Activated CD8-positive, alpha-beta memory T cell treated with anti-CD3 and anti-CD28 coated beads for 36 hours (primary cell): ENCODE results near the gene SEPTIN2. TPM values are rescaled to one million over a fixed set of nuclear protein-coding genes. Genes with fewer than 3 reads are reported as not detected.
"Not testable (repeated sequence)": the region's sequence is repeated elsewhere in the genome, so short reads cannot be mapped to it uniquely, and the experiment has no call there.

ENCODE experiments used
- CTCF ChIA-PET: fragments of 350-600 bp; sonication (Branson Sonifier 250); formaldehyde crosslinking; loops from one replicate; lab custom pipeline; 2021; ENCODE audit warnings: antibody characterized with exemption; lab: Charles Lee
- POLR2A ChIA-PET: fragments of 350-600 bp; sonication (Branson Sonifier 250); formaldehyde crosslinking; loops from one replicate; lab custom pipeline; 2021; ENCODE audit warnings: antibody characterized with exemption; lab: Charles Lee
- total RNA-seq, 2 experiments: library from RNA; stranded (reverse); gene quantifications; one replicate each; pipeline ENCODE4 v1.2.3, GENCODE V29; 2021

The SEPTIN2 gene
- total RNA-seq, 2 experiments from 2014 or later = 276 to 296 TPM

DNA sequence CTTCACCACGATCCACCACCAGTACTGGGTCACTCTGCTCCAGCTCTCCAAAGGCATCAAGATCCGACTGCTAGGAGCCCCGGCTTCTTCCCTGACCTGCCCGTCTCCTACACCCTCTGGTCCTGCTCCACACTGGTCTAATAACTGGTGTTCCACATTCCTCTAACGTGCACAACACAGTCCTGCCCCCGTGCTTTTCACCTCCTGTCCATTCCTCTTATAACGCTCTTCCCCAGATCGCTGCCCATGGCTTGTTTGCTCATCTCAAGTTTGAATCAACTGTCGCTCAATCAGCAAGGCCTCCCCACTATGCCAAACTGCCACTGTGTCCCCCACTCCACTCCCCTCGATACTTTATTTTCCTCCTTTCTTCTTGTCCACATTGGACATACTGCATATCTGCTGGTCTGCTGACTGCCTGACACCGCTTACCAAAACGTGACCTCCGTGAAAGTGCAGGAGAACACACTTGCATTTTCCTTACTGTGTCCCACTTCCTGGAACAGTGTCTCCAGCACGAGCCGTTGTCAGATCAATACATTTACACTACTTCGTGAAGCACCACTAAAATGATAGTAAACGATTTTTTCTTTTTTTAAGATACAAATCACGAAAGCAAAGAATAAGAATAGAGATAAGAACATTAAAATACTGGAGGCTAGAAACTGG, 6.8 kb upstream of the SEPTIN2 start:
- CTCF ChIA-PET = no interaction called here
- POLR2A ChIA-PET = no interaction called here

DNA sequence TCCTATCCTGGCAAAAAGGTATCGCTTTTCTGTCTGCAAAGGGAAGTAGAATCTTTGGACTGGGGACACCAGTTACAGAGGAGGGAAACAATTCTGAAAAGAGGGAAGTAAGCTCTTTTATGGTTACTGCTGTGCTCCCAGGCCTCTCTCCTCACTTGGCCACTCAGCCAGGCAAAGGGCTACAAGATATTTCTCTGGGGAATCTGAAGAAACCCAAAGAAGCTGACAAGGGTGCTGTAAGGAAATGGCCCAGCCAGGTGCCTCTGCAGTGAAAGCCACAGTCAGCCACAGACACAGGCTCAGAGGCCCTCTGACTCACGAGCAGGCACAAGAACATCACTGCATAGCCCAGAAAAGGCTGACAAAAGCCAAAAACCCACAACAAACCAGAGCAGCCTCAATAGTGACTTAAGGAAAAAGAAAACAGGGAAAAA, 6.0 kb upstream of the SEPTIN2 start:
- ChIA-PET CTCF (no interaction called here), POLR2A (no interaction called here)

DNA sequence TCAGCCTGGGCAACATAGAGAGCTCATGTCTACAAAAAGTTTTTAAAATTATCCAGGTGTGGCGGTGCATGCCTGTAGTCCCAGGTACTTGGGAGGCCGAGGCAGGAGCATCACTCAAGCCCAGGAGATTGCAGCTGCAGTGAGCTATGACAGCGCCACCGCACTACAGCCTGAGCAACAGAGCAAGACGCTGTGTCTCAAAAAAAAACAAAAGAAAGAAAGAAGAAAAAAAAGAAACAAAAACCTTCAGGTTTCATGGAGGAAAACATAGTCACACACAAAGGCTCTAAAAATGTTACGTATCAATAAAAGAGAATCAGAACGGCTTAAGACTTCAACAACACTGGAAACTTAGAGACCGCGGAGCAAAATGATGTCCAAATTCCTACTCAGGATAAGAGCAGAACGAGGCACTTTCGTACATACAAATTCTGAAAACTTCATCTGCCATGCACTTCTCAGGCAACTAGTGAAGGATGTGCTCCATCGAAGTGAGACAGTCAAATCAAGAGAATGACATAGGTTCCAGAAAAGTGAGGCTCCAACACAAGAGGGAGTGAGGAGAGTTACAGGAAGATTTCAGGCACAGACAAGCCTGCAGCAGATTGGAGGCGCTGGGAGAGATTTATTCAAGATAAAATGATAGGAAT, 4.7 kb upstream of the SEPTIN2 start:
- CTCF ChIA-PET = no interaction called here
- POLR2A ChIA-PET = no interaction called here

DNA sequence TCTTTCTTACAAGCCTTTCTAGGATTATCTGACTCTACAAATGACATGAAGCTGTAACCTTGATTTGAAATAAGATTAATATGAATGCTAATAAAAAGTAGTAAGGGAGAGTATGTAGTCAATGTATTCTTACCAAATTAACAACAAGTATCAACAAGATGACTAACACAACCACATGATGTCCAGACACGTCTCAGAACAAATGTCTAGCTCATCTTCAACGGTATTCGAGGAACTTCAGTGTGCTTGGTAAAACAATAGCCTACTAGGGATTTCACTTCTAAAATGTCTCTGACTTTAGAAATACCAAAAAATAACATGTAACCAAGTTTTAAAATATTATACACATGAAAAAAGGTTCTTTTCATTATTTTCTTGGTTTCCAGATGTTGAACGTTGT, 3.6 kb upstream of the SEPTIN2 start:
- CTCF ChIA-PET = no interaction called here
- POLR2A ChIA-PET = interaction anchor here (0.6 kb wide), 1 partner anchor 13 kb away, joined by 10 read pairs; no protein-coding TSS in a partner anchor

DNA sequence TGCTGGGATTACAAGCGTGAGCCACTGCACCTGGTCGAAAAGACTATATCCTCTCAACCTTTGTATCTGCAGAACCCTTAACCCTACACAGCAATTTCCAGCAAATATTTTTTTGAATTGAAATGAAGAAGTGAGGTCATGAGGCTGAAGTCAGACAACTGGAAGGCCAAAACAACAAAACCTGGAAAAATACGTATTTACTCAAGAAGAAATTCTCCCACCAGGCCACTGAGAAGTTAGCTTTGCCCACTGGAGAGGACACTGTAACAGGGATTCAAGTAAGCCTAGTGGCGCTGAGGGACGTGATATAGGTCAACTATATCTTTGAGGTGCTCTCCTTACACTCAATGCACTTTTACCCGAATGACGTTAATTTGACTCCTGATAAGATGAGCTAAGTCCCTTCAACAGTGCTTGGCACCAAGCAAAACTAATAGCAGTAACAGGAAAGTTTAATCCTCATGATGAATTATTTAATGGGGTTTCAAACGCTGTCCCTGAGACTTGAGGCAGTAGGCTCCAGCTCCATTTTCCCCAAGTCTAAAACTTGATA, 2.1 kb upstream of the SEPTIN2 start:
- ChIA-PET CTCF (interaction anchor here (1.3 kb wide), 1 partner anchor 32 kb away, joined by 3 read pairs; no protein-coding TSS in a partner anchor), POLR2A (interaction anchor here (0.6 to 1.4 kb wide), 2 partner anchors 9 to 39 kb away, joined by 3 to 4 read pairs; no protein-coding TSS in a partner anchor)

DNA sequence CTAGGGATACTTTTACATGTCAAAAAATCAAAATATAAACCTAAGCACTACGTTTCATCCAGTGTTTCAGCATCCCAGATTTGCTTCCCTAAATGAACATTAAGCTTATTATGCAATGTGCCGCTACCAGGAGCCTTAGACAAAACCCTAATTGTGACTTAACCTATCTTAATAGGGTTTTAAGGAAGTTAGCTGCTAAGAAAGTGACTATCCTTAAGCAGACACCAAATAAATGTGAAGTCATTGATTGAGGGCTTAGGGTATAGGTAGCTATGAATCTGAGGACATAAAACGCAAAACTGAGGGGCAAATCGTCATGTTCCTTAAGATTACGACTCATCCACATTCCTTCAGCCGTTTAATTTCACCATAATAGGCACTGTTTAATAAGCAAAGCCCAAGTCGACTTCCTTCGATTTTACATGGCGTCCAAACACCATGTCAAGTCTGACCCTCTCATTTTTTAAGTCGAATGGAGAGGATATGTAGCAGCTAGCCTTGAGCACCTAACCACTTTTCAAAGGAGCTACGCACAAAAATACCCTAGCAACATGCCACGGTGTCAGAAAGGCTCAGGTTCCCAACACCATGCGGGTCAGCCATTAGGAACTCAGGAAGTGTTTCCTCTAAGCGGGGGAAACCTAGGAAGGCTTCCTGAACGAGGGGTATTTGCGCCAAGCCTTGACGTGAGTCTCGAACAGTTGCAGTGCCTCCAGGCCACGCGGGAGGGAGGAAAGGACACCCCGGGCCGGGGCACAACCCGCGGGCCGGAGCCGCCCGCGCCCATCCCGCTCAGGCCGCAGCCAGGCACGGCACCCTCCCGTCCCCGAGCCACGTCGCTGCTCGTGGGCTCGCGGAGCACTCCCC, 1.3 kb upstream of the SEPTIN2 start:
- POLR2A ChIA-PET = interaction anchor here (0.6 to 1.8 kb wide), 4 partner anchors 8 to 96 kb away, joined by 3 to 4 read pairs (median 4); no protein-coding TSS in a partner anchor
- CTCF ChIA-PET = interaction anchor here (1.0 to 1.3 kb wide), 2 partner anchors 31 to 374 kb away, joined by 3 read pairs; no protein-coding TSS in a partner anchor

DNA sequence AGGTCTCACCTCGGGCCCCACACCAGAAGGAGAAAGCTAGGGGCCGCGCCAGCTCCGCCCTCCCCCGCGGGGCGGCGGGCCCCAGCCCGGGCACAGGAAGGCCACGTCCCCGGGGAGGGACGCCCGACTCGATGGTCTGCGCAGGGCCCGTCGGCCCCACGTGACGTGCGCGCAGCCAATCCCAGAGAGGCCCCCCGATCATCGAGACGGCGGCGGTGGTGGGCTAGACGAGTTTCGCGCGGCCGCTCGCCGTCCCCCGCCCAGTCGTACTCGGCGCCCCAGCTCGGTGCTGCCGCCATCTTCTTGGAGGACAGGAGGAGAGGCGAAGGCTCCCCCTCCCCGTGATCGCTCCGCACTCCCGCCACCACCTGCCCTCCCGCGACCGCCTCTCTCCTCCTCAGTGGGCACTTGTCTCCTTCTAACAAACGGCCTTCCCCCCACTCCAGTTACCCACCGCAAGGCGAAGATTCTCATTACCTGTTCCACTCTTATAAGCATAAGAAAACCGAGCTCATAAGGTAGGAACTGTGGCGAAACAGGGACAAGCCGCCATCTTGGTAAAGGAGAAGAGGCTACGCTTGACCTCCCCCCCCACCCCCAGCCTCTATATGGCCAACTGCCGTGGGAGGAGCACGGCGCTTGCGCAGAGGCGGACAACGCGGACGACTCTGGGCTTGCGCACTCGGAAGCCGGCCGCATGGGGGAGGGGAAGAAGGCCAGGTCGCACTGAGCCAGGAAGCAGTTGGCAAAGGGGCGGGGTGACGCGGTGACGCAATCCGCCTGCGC, 439 bp upstream of the SEPTIN2 start, which contains the start of gene HDLBP:
Gene HDLBP (minus strand): TSS at position 580 of the 786 bp plus-strand sequence. CDS start 48,803 bp downstream, outside the sequence.
- ChIA-PET CTCF (interaction anchor here (0.6 to 1.3 kb wide), 4 partner anchors 17 to 373 kb away, joined by 3 to 4 read pairs (median 3); partner anchors contain the start of gene THAP4), POLR2A (interaction anchor here (0.9 to 1.8 kb wide), 4 partner anchors 40 to 164 kb away, joined by 3 to 4 read pairs (median 3); no protein-coding TSS in a partner anchor)

DNA sequence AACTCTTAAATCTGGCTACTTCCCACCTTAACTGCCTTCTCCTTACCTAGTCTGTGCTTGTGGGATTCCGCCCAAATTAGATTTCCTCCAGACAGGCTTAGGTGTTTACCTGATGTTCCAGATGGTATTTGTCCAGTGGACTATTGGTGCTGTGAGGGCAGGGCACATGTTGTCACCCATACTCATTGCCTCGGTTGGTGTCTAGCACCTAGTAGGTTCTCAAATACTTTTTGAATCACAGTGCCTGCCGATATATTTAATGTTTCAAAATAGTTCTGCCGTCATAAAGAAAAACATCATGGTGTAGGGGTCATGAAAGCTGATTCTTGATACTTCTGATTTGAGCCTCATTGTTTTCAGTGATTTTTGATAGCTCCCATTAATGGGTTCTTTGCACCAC, 1.1 kb downstream of the SEPTIN2 start:
- POLR2A ChIA-PET = interaction anchor here (0.9 kb wide), 1 partner anchor 215 kb away, joined by 5 read pairs; the partner anchor contains the start of gene MTERF4

DNA sequence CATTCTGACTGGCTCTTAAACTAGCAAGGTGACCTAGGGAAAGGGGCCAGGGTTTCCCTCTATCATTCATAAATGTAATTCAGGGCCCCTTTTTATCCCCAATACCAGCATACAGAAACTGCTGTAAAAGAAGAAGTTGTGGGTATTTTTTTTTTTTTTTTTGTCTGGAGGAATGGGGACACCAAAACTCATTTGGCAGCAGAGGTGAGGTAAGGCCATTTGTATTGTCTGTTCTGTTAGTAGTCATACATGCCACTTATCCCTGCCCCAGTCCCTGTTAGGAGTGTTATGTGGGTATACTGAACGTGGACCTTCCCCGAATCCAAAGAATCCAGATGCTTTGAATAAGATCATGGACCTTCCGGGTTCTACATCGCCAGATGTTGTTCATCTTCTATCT, 1.7 kb downstream of the SEPTIN2 start:
- CTCF ChIA-PET = no interaction called here
- POLR2A ChIA-PET = no interaction called here

More for the DNA sequence above, 1.1 kb downstream of the SEPTIN2 start:
- CTCF ChIA-PET = no interaction called here

DNA sequence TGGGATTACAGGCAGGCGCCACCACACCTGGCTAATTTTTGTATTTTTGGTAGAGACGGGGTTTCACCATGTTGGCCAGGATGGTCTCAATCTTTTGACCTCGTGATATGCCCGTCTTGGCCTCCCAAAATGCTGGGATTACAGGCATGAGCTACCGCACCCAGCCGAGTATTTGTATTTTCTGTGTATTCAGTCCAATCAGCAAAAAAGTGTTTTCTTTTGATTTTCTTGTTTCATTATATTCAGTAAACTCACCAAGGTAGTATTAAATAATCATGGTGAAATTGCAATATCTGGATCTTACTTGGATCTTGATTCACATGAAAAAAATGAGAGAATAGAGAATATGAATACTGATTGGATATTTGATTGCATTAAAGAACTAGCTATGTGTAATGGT, 3.1 kb downstream of the SEPTIN2 start:
- CTCF ChIA-PET = interaction anchor here (1.1 kb wide), 1 partner anchor 18 kb away, joined by 3 read pairs; no protein-coding TSS in a partner anchor
- POLR2A ChIA-PET = not testable (repeated sequence)

DNA sequence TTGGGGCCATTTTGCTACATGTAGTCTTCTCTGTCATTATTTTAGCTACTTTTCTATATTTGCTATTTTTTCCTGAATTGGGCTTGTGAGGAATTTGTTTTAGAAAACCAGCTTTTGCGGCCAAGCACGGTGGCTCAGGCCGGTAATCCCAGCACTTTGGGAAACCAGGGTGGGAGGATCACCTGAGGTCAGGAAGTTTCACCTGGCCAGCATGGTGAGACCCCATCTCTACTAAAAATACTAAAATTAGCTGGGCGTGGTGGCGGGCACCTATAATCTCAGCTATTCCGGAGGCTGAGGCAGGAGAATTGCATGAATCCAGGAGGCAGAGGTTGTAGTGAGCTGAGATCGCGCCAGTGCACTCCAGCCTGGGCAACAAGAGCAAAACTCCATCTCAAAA, 4.7 kb downstream of the SEPTIN2 start:
- POLR2A ChIA-PET = no interaction called here
- CTCF ChIA-PET = no interaction called here

DNA sequence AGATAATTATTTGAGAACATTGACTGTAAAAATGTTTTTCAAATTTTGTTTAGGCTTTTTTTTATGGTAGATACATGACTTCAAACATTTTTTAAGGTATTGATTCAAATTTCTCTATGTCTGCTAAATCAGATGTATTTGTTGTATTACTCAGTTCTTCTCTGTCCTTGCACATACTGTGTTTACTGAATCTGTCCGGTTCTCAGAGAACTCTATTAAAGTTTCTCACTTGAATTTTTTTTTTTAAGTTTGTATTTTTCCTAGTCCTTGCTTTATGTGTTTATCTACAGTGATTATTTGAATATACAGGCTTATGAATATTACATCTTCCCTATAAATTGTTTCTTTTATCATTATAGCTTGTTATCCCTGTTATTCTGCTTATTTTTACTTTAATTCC, 5.3 kb downstream of the SEPTIN2 start:
- CTCF ChIA-PET = no interaction called here
- POLR2A ChIA-PET = no interaction called here

DNA sequence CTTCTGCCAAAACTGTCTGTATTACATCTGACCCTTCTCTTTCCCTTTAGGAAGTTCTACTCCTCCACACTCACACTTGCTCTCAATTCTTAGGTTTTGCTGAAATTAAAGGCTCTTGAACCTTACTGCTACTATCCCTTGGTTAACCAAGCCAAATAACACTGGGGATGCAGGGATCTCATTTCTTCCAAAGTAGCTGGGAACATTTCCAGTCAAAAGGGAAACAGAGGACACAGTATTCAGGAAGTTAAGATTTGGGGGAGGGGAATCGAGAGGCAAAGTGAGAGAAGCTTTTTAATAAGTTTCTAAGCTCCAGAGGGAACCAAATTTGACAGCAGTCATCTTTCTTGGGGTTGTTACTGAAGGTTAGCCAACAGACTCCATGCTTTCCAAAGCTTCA, 6.2 kb downstream of the SEPTIN2 start:
- ChIA-PET CTCF (no interaction called here), POLR2A (no interaction called here)

DNA sequence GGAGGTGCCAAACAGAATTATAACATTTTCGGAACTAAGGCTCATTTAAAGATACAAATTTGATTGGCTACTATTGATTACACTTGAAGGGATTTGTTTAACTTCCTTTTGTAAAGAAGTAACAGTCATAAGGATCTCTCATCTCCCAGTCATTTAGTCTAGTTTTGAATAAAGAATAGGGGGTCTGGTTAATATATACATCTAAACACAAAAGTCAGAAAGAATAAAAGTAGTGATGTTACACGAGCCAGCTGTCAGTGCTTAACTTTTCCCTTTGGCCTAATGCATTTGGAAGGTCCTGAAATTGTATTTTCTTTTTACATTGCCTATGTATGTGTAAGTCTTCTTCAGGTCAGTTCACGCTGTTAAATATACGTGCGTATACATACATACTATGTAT, 8.1 kb downstream of the SEPTIN2 start:
- CTCF ChIA-PET = no interaction called here
- POLR2A ChIA-PET = no interaction called here

DNA sequence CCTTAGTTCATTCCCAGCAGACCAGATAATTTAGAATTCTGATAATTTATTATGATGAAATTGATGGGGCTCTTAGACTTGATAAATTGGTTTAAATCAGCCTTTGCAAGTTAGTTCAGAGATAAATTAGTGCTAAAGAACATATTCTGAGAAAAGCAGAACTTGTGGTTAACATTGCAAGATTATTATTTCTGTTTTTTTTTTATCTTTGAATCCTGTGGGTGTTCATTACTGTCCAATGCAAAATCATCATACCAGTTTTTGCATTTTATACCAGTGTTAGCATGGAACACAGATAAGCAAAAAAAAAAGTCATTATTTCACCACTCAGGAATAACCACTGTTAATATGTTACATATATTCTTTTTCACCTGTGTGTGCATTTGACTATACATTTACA, 9.1 kb downstream of the SEPTIN2 start:
- CTCF ChIA-PET = no interaction called here
- POLR2A ChIA-PET = no interaction called here

DNA sequence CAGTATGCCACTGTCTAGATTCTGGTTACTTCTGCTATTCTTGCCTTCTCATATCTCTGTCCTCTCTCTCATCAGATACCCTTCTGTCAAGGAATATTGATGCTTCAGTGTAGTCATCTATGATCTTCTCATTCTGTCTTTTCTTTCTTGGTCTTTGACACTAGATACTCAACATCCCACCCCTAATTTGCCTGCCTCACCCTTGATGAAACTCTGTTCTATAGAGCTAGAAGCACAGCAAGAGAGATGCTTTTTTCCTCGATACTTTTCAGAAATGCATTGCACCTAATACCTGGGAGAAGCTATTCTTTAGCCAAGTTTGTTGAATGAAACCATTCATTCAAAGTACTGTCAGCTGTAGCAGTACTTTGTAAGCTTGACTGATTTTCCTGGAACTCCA, 9.5 kb downstream of the SEPTIN2 start:
- CTCF ChIA-PET = no interaction called here
- POLR2A ChIA-PET = no interaction called here

DNA sequence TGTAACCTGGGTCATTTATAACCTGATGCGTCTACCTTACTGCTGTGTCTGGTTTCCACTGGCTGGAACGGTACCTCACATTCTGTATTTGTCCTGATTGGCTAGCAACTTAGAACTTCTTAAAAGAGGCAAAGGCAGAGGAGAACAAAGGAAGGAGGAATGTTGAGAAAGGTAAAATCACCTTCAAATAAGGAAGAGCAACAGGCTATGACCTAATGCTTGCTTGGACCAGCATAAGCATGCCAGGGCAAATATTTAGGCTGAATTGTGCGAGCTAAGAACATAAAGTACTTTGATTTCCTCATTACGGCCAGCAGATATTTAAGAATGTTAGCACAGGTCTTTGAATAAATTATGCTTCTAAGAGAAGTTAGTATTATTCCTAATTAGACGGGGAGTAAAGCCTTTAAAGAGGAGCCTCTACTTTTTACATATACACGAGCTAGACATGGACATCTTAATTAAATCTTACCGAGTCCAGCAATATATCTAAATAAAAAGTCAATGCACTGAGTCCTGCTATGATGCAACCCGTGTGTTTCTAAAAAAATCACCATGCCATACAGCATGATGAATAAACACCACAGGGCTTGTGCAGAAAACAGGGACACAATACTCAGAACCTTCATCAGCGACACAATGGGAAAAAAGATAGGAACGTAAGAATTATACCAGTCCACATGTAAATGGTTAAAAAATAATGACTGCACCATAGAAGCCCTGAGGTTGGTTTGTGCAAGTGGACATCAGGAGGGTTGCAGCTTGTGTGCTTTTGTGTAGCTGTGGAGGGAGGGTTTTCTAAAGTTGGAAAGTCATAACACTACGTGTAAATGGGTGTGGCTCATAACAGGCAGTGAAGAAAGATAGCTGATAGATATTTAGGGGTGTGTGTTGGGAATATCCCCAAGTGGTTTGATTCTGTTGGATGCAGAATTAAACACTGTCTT, 14.2 kb downstream of the SEPTIN2 start:
- ChIA-PET CTCF (no interaction called here), POLR2A (interaction anchor here (0.6 kb wide), 1 partner anchor 377 kb away, joined by 9 read pairs; no protein-coding TSS in a partner anchor)
